ENCODE results near the gene ATF6.

ATF6 gene

DNA sequence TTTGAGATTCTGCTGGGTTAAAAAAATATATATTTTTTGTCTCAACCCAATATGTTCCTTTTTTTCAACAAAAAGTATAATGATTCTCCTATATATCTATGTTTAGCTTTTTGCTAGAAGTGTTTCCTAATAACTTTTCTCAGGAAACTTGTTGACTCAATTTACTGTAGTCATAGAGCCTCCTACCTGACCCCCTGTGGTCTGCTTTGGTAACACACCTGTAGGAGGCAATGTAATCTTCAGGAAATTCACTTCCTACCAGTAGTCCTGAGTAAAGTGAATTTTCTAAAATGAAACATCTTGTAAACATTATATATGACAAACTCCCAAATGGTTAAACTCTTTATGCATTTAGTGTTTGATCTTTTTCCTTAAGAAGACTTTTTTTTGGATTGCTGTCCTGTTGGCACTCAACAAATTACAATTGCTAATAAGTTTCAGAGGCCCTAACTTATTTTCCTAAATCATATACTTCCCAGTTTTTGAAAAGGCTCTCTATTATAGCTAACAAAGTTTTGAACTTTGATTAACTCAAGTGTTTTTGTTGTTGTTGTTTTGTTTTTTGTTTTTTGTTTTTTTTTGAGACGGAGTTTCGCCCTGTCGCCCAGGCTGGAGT is 139.3 kb downstream of the ATF6 start:
- no peak overlapping the region for H3K4me3 ChIP-seq (ENCODE audit: low read depth, low read length)
- peak; percentile 59; the same call in 1 of the 2 replicates for TF ChIP-seq CTCF (IDR thresholded peaks at IDR 0.05; ENCODE audit: borderline replicate concordance, insufficient read depth, low read depth, low read length)

DNA sequence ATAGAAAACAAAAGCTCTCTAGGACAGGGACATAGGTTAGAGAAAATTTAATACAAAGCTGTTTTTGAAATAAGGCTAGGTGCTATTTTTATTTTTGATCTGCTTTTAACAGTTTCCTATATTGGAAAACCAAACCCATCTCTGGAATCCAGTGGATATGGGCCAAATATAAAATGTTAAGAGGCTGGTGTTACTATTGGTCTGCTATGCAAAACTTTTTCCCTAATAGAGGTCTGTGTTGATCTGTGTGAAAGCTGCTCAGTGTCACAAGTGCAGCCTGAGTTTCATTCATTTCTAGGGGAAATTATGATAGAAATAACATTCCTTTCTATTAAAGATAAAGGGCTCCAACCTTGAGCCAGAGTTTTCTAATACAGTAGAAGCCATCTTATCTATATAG is 141.1 kb downstream of the ATF6 start:
- no peak overlapping the region for H3K4me3 ChIP-seq (ENCODE audit: low read depth, low read length)
- no peak for TF ChIP-seq CTCF (IDR thresholded peaks at IDR 0.05; ENCODE audit: borderline replicate concordance, insufficient read depth, low read depth, low read length)

DNA sequence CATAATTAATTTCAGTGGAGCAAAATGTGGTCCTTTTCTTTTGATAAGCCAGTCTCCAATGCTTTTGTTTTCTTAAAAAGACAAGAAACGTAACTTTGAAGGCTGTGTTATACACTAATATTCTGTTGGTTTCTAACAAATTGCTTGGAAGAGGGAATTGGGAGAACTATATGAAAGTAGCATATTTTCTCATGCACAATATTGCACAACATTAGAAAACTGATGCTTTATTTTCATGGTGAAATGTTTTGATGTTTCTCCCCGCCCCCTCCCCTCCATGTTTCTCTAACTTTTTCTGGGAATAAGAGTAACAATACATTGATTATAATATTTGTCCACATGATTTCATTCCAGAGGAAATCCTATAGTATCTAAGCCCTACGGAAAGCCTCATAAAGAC is 142.1 kb downstream of the ATF6 start:
- H3K4me3 ChIP-seq (ENCODE audit: low read depth, low read length): no peak overlapping the region
- TF ChIP-seq CTCF (IDR thresholded peaks at IDR 0.05; ENCODE audit: borderline replicate concordance, insufficient read depth, low read depth, low read length): no peak

DNA sequence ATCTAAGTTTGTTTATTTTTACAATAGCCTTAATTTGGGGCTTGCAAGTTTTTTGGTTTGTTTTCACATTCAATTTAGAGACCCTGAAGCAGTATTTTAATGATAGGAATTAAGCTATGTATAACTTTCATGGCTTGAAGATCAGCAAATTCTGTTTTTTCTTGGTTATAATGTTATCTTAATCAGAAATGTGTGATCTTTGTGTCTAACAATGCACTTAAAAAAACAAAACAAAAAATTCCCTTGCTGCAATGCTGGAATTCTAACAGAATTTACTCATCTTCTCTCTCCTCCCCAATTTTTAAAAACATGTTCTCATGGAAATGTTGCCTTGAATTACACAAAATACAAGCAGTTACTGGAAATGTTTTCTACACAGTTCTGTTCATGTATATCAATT is 144.5 kb downstream of the ATF6 start:
- H3K4me3 ChIP-seq (ENCODE audit: low read depth, low read length): no peak overlapping the region
- TF ChIP-seq CTCF (IDR thresholded peaks at IDR 0.05; ENCODE audit: borderline replicate concordance, insufficient read depth, low read depth, low read length): no peak

GRCh38 chr1:161913482-161914140 is 147.5 kb downstream of the ATF6 start:
- TF ChIP-seq CTCF (IDR thresholded peaks at IDR 0.05; ENCODE audit: borderline replicate concordance, insufficient read depth, low read depth, low read length): no peak
- no peak overlapping the region for H3K4me3 ChIP-seq (ENCODE audit: low read depth, low read length)

- TF ChIP-seq CTCF (IDR thresholded peaks at IDR 0.05; ENCODE audit: borderline replicate concordance, insufficient read depth, low read depth, low read length): no peak
- H3K4me3 ChIP-seq (ENCODE audit: low read depth, low read length): no peak overlapping the region
Measured at GRCh38 chr1:161914595-161914994, 148.5 kb downstream of the ATF6 start.

GRCh38 chr1:161915051-161915503 is 149.0 kb downstream of the ATF6 start:
- no peak overlapping the region for H3K4me3 ChIP-seq (ENCODE audit: low read depth, low read length)
- TF ChIP-seq CTCF (IDR thresholded peaks at IDR 0.05; ENCODE audit: borderline replicate concordance, insufficient read depth, low read depth, low read length): no peak
